HepG2 (cell line): ENCODE measurements around the gene RNU4-1. TPM values are rescaled to one million over a fixed set of nuclear protein-coding genes. Genes with fewer than 3 reads are reported as not detected.

ENCODE experiments used
- ARID5B ChIP-seq: IDR thresholded peaks from 2 replicates; pipeline ENCODE4 v1.4.0; 2020; ENCODE audit warnings: mild to moderate bottlenecking, missing genetic modification reagents
- BHLHE40 ChIP-seq: IDR thresholded peaks from 2 replicates; pipeline ENCODE4 v1.6.1; 2011; ENCODE audit warnings: low read length, improper control_type of control experiment
- CREB1 ChIP-seq, 2 experiments: fragments of 450-650 bp in 1 of 2; IDR thresholded peaks; 2 replicates each; pipeline ENCODE4 v1.6.1; 2016 to 2017; ENCODE audit warnings: control low read depth in 1 of 2, mild to moderate bottlenecking in 1 of 2, missing compliant biosample characterization in 1 of 2, missing genetic modification characterization in 1 of 2
- ERF ChIP-seq: IDR thresholded peaks from 2 replicates; pipeline ENCODE4 v1.6.1; 2018; ENCODE audit warnings: missing biosample characterization, missing genetic modification reagents
- HCFC1 ChIP-seq: fragments of 150-350 bp; IDR thresholded peaks from 2 replicates; pipeline ENCODE4 v1.6.1; 2014; ENCODE audit warnings: low read depth, low read length
- KDM3A ChIP-seq: IDR thresholded peaks from 2 replicates; pipeline ENCODE4 v1.6.1; 2018; ENCODE audit warnings: low read depth, missing compliant biosample characterization
- KMT2A ChIP-seq: sonication (generic); formaldehyde crosslinking; IDR thresholded peaks from 2 replicates; pipeline ENCODE4 v1.4.0; 2020; ENCODE audit warnings: missing genetic modification reagents
- NCOR1 ChIP-seq: fragments of 200-600 bp; sonication (generic); IDR thresholded peaks from 2 replicates; pipeline ENCODE4 v1.7.0; 2017; ENCODE audit warnings: antibody characterized with exemption, low read length, borderline replicate concordance
- NR2F2 ChIP-seq: IDR thresholded peaks from 2 replicates; pipeline ENCODE4 v1.6.1; 2012; ENCODE audit warnings: low read depth, inconsistent platforms, borderline replicate concordance
- RFXAP ChIP-seq: sonication (generic); formaldehyde crosslinking; IDR thresholded peaks from 2 replicates; pipeline ENCODE4 v1.4.0; 2020; ENCODE audit warnings: missing genetic modification reagents, borderline replicate concordance
- SMARCE1 ChIP-seq: fragments of 450-650 bp; IDR thresholded peaks from 2 replicates; pipeline ENCODE4 v1.6.1; 2017; ENCODE audit warnings: borderline replicate concordance
- SRF ChIP-seq: IDR thresholded peaks from 2 replicates; pipeline ENCODE4 v1.6.1; 2011; ENCODE audit warnings: mild to moderate bottlenecking, low read depth, low read length, moderate library complexity
- XRCC5 ChIP-seq: fragments of 200-400 bp; formaldehyde crosslinking; optimal IDR thresholded peaks from 2 replicates; pipeline ENCODE3; 2017; ENCODE audit warnings: mild to moderate bottlenecking, low read length
- ZFY ChIP-seq: sonication (generic); formaldehyde crosslinking; IDR thresholded peaks from 2 replicates; pipeline ENCODE4 v1.4.0; 2020; ENCODE audit warnings: missing genetic modification reagents
- ZNF687 ChIP-seq: sonication (generic); formaldehyde crosslinking; IDR thresholded peaks from 2 replicates; pipeline ENCODE4 v1.5.1; 2020; ENCODE audit warnings: mild to moderate bottlenecking, missing genetic modification reagents, moderate library complexity
- ZNF879 ChIP-seq: sonication (generic); formaldehyde crosslinking; IDR thresholded peaks from 2 replicates; pipeline ENCODE4 v1.8.1; 2023; ENCODE audit warnings: missing genetic modification reagents
- ZSCAN29 ChIP-seq: sonication (generic); formaldehyde crosslinking; conservative IDR thresholded peaks from 2 replicates; pipeline ENCODE4 v1.4.0; 2020; ENCODE audit warnings: mild to moderate bottlenecking, missing genetic modification reagents
- polyA plus RNA-seq, 8 experiments: library from polyadenylated mRNA; depleted of rRNA in 3 of 8; stranded (reverse) in 7 of 8; unstranded in 1 of 8; fragments of >200 nt; fragmentation: Illumina TruSeq in 4 of 8; extraction: Trizol in 4 of 8; gene quantifications; 2 replicates each; pipeline versions ENCODE4 v1.2.1 to v1.2.3, GENCODE V29; 2011 to 2016; ENCODE audit warnings: low read depth in 4 of 8, missing spikeins in 1 of 8, mixed read lengths in 1 of 8; ENCODE audit not compliant: insufficient read depth in 1 of 8
- total RNA-seq, 5 experiments: library from RNA; depleted of rRNA; stranded (reverse); fragments of >200 nt; fragmentation: Illumina TruSeq; extraction: Trizol; gene quantifications; 2 replicates each; pipeline ENCODE4 v1.2.3, GENCODE V29; 2016; ENCODE audit warnings: low read depth in 1 of 5
- TF ChIP-seq, protein P1 (sequence below): sonication (generic); formaldehyde crosslinking; conservative IDR thresholded peaks from 2 replicates; pipeline ENCODE4 v1.4.0; 2020; ENCODE audit warnings: mild to moderate bottlenecking, missing genetic modification reagents, moderate library complexity

RNU4-1 gene
- total and polyA plus RNA-seq, 2 of the 13 experiments (the other 11 are each of a cell fraction or from before 2014, with no cell fraction given), result 7,407 TPM; not detected in 1

- TF ChIP-seq XRCC5 (peak; percentile 82), ARID5B (CRISPR knock-in tag) (peak; percentile 60; the same call in 1 of the 2 replicates), NCOR1 (peak; percentile 53; the same call in 1 of the 2 replicates), CREB1 (IDR thresholded peaks at IDR 0.05) (peak; percentile 9; the same call in 1 of the 2 replicates), CREB1 (CRISPR knock-in tag; IDR thresholded peaks at IDR 0.05) (peak; percentile 86), SMARCE1 (no peak), KMT2A (CRISPR knock-in tag) (peak; percentile 51; the same call in 1 of the 2 replicates), ERF (CRISPR knock-in tag) (peak; percentile 56), ZNF879 (CRISPR knock-in tag) (no peak), HCFC1 (peak; percentile 88), BHLHE40 (peak; percentile 92), NR2F2 (0 out of 2 replicates have a peak, but pooled peaks have one; percentile 44), SRF (no peak), ZNF687 (no peak), RFXAP (peak; percentile 42; the same call in 1 of the 2 replicates), ZFY (CRISPR knock-in tag) (0 out of 2 replicates have a peak, but pooled peaks have one; percentile 8), ZSCAN29 (CRISPR knock-in tag) (0 out of 2 replicates have a peak, but pooled peaks have one; percentile 25), KDM3A (CRISPR knock-in tag) (no peak)
- TF ChIP-seq, protein P1, sequence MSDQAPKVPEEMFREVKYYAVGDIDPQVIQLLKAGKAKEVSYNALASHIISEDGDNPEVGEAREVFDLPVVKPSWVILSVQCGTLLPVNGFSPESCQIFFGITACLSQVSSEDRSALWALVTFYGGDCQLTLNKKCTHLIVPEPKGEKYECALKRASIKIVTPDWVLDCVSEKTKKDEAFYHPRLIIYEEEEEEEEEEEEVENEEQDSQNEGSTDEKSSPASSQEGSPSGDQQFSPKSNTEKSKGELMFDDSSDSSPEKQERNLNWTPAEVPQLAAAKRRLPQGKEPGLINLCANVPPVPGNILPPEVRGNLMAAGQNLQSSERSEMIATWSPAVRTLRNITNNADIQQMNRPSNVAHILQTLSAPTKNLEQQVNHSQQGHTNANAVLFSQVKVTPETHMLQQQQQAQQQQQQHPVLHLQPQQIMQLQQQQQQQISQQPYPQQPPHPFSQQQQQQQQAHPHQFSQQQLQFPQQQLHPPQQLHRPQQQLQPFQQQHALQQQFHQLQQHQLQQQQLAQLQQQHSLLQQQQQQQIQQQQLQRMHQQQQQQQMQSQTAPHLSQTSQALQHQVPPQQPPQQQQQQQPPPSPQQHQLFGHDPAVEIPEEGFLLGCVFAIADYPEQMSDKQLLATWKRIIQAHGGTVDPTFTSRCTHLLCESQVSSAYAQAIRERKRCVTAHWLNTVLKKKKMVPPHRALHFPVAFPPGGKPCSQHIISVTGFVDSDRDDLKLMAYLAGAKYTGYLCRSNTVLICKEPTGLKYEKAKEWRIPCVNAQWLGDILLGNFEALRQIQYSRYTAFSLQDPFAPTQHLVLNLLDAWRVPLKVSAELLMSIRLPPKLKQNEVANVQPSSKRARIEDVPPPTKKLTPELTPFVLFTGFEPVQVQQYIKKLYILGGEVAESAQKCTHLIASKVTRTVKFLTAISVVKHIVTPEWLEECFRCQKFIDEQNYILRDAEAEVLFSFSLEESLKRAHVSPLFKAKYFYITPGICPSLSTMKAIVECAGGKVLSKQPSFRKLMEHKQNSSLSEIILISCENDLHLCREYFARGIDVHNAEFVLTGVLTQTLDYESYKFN (CRISPR knock-in tag), result peak; percentile 71
Observed at GRCh38 chr12:120301962-120302815, 9.2 kb upstream of the RNU4-1 start, which contains the start of gene SIRT4 (continued).
